Esophagus muscularis mucosa (tissue), 4 donors: ENCODE results near the gene ACVR1. TPM values are rescaled to one million over a fixed set of nuclear protein-coding genes. Genes with fewer than 3 reads are reported as not detected.

Source experiments
- DNase-seq: peaks from one replicate; pipeline ENCODE4 v3.0.0-alpha.2; 2017; ENCODE audit errors: extremely low spot score
- H3K27ac ChIP-seq, 4 donors: fragments of 200-600 bp; sonication (generic); replicated peaks in 1 of 4; 1 replicate in 3 of 4; 2 replicates in 1 of 4; pipeline ENCODE4 v1.5.1; 2016 to 2019; ENCODE audit warnings: mild to moderate bottlenecking in 1 of 4
- H3K27me3 ChIP-seq, 4 donors: fragments of 200-600 bp; sonication (generic); one replicate each; pipeline versions ENCODE4 v1.5.1 to v1.6.0; 2016 to 2019
- H3K36me3 ChIP-seq, 4 donors: fragments of 200-600 bp; sonication (generic); one replicate each; pipeline ENCODE4 v1.5.1; 2016 to 2019
- H3K4me1 ChIP-seq, 4 donors: fragments of 200-600 bp; sonication (generic); one replicate each; pipeline ENCODE4 v1.5.1; 2016 to 2019
- H3K4me3 ChIP-seq, 4 donors: fragments of 200-600 bp; sonication (generic); 1 replicate in 2 of 4; 2 replicates in 2 of 4; pipeline ENCODE4 v1.5.1; 2016 to 2019; ENCODE audit warnings: mild to moderate bottlenecking in 4 of 4, moderate library complexity in 1 of 4
- H3K9me3 ChIP-seq, 4 donors: fragments of 200-600 bp; sonication (generic); 1 replicate in 3 of 4; 2 replicates in 1 of 4; pipeline ENCODE4 v1.5.1; 2016 to 2019
- EP300 ChIP-seq: sonication (generic); formaldehyde crosslinking; IDR thresholded peaks from one replicate; pipeline ENCODE4 v1.6.1; 2017; ENCODE audit warnings: antibody characterized with exemption
- POLR2A ChIP-seq: fragments of 450-650 bp; IDR thresholded peaks from one replicate; pipeline ENCODE4 v1.6.1; 2017; ENCODE audit warnings: antibody characterized with exemption, moderate library complexity, mild to moderate bottlenecking, low read depth
- POLR2AphosphoS5 ChIP-seq, 2 donors: sonication (generic); formaldehyde crosslinking; IDR thresholded peaks; one replicate each; pipeline ENCODE4 v1.6.1; 2017; ENCODE audit warnings: antibody characterized with exemption in 2 of 2
- WGBS: methylation state at CpG from one replicate; pipeline ENCODE4 v1.1.5; 2018; 5-methylcytosine and 5-hydroxymethylcytosine counted together
- intact Hi-C: fragments of 100-400 bp; cut with DNase I; formaldehyde crosslinking; loops from one replicate; pipeline ENCODE4 v1.15.1; 2023
- total RNA-seq, 4 donors: library from RNA; depleted of rRNA; stranded (reverse); fragments of >200 nt; gene quantifications; one replicate each; pipeline versions ENCODE4 v1.1.0 to v1.2.1, GENCODE V29; 2016
- TF ChIP-seq, protein P1 (sequence below), 3 experiments: fragments of 200-600 bp in 2 of 3; fragments of 450-650 bp in 1 of 3; sonication (generic) in 2 of 3; IDR thresholded peaks; one replicate each; pipeline ENCODE4 v1.5.1; 2017 to 2019; ENCODE audit warnings: antibody characterized with exemption in 3 of 3, mild to moderate bottlenecking in 2 of 3, moderate library complexity in 1 of 3

Gene ACVR1
- total RNA-seq, 4 donors from 2014 or later, result 25.2 to 39.1 (median 32.3) TPM

DNA sequence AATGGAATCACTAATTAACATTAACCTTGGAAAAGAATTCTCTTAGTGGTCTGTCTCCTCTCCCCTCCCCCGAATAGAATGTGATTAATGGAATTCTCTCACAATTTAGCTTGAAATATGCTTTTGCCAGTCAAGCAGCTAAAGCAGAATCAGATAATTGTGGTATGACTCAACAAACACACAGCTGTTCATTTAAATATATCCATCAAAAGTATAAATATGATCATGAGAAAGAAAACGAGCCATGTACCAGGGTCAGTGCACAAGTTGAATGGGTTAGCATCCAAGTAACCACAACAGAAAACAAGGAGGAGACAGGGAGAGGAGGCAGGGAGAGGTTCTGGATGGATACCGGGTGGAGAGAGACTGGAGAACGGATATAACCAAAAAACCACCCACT lies 66.9 kb downstream of the ACVR1 start:
- H3K4me1 ChIP-seq, result peaks cover 16 to 25% (median 22%) of the 10 kb centered on the region in 4 donors
- H3K36me3 ChIP-seq, result no peaks in the 10 kb centered on the region
- no peak overlapping the region for H3K27ac ChIP-seq
- DNase-seq, result no peak
- H3K4me3 ChIP-seq, result no peak overlapping the region
- WGBS, result 65% methylated on average over 4 of the region's 4 CpGs
- TF ChIP-seq POLR2AphosphoS5 (IDR thresholded peaks at IDR 0.05) (no peak), POLR2A (no peak)
- no peaks in the 10 kb centered on the region for H3K27me3 ChIP-seq
- no peaks in the 10 kb centered on the region for H3K9me3 ChIP-seq
- intact Hi-C loops, result no loop called here

DNA sequence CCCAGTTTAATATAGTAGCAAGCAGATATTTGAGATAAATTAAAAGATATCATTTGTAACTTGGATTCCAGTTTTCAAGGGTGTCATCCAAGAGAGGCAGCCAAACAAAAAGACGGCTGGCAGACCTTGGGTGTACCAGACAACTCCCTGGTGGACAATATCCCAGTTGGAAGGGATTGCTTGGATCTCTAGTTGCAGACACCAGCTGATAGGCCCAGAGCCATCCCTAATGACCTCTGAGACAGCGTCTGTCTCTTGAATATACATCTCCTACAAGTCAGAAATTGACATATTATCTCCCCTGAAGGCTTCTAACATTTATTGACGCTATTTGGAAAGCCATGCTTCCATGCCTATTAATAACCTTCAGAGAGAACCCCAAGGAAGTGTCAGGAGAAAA lies 67.7 kb downstream of the ACVR1 start:
- Histone ChIP-seq H3K27ac (no peak overlapping the region), H3K36me3 (no peaks in the 10 kb centered on the region), H3K4me3 (no peak overlapping the region), H3K4me1 (peaks cover 16 to 25% (median 22%) of the 10 kb centered on the region in 4 donors), H3K27me3 (no peaks in the 10 kb centered on the region), H3K9me3 (no peaks in the 10 kb centered on the region)
- WGBS, result 74% methylated on average over 3 of the region's 3 CpGs
- intact Hi-C loops, result no loop called here
- DNase-seq, result no peak
- TF ChIP-seq POLR2A (no peak), EP300 (no peak), POLR2AphosphoS5 (IDR thresholded peaks at IDR 0.05) (no peak)
- TF ChIP-seq, protein P1, sequence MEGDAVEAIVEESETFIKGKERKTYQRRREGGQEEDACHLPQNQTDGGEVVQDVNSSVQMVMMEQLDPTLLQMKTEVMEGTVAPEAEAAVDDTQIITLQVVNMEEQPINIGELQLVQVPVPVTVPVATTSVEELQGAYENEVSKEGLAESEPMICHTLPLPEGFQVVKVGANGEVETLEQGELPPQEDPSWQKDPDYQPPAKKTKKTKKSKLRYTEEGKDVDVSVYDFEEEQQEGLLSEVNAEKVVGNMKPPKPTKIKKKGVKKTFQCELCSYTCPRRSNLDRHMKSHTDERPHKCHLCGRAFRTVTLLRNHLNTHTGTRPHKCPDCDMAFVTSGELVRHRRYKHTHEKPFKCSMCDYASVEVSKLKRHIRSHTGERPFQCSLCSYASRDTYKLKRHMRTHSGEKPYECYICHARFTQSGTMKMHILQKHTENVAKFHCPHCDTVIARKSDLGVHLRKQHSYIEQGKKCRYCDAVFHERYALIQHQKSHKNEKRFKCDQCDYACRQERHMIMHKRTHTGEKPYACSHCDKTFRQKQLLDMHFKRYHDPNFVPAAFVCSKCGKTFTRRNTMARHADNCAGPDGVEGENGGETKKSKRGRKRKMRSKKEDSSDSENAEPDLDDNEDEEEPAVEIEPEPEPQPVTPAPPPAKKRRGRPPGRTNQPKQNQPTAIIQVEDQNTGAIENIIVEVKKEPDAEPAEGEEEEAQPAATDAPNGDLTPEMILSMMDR (IDR thresholded peaks at IDR 0.05), result no peak

DNA sequence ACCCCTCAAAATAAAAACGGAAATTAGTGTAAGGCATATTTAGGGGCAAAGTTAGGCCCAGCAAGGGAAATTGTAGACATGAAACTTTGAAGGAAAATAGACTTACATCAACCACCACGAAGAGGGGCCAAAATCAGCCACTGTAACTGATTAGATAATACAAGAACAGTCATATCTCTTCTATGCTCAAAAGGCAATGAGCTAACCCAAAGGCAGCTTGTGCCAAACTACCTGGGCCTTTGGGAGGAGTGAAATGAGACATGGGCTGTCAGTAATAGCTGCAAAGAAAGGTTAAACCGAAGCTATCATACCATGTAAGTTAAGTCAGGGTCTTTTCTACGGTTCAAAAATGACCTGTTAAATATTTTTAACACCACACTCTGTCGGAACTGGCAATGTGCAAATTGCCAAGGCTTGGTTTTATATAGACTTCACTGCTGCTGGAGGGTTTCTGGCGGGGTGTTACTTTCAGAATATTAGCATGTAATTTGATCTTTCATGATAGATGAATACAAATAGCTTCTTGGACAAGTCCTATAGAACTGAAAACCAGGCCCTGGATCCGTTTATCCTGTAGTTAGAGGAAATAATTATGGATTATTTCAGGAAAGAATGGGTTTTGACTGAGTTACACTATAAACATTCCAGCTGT lies 69.6 kb downstream of the ACVR1 start:
- Histone ChIP-seq H3K4me3 (no peak overlapping the region), H3K27me3 (no peaks in the 10 kb centered on the region), H3K36me3 (no peaks in the 10 kb centered on the region), H3K9me3 (no peaks in the 10 kb centered on the region), H3K27ac (no peak overlapping the region), H3K4me1 (peaks cover 16 to 25% (median 22%) of the 10 kb centered on the region in 4 donors)
- TF ChIP-seq POLR2AphosphoS5 (IDR thresholded peaks at IDR 0.05) (no peak), POLR2A (no peak)
- intact Hi-C loops, result no loop called here
- 82% methylated on average over 7 of the region's 7 CpGs for WGBS
- no peak for DNase-seq

DNA sequence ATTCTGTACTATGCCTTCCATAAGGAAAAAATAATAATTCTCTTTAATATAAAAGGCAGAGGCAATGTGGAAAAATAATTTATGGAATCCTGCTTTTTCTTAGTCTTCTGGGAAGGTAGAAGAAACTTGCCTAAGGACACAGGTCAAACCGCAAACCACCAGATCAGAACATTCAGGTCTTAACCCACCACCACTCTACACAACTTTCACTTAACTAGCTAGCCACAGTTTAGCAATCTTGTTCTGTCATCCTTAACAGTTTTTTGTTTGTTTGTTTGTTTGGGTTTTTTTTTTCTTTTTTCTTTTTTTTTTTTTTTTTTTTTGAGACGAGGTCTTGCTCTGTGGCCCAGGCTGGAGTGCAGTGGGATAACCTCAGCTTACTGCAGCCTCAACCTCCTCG lies 70.6 kb downstream of the ACVR1 start:
- peaks cover 16 to 24% (median 22%) of the 10 kb centered on the region in 4 donors for H3K4me1 ChIP-seq
- no peak for DNase-seq
- TF ChIP-seq POLR2A (no peak), POLR2AphosphoS5 (IDR thresholded peaks at IDR 0.05) (no peak), EP300 (no peak)
- TF ChIP-seq, protein P1 (IDR thresholded peaks at IDR 0.05), result no peak
- H3K27ac ChIP-seq, result no peak overlapping the region
- H3K9me3 ChIP-seq, result no peaks in the 10 kb centered on the region
- intact Hi-C loops, result no loop called here
- H3K4me3 ChIP-seq, result no peak overlapping the region
- H3K36me3 ChIP-seq, result no peaks in the 10 kb centered on the region
- no peaks in the 10 kb centered on the region for H3K27me3 ChIP-seq
- 93% methylated on average over 3 of the region's 3 CpGs for WGBS

DNA sequence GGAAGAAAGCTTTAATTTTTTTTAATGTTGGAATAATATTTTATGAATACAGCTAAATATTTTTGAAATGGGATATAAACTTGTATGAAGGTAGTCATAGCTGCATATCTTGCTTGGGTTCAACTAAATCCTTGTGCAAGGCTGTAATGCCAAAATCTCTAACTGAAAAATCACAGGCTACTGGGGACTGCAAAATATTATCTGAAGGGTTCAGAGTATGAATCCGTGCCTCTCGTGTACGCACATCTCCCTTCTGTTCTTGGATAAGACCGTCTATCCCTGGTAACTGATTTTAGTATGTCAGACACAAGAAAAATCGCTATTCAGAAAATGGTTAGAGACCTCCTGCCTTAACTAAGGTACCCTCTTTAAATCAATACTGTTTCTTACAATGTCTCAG lies 71.8 kb downstream of the ACVR1 start:
- Histone ChIP-seq H3K27me3 (no peaks in the 10 kb centered on the region), H3K9me3 (no peaks in the 10 kb centered on the region), H3K4me1 (peaks cover 5 to 17% (median 11%) of the 10 kb centered on the region in 4 donors), H3K27ac (no peak overlapping the region), H3K4me3 (no peak overlapping the region), H3K36me3 (no peaks in the 10 kb centered on the region)
- 93% methylated on average over 5 of the region's 5 CpGs for WGBS
- TF ChIP-seq, protein P1 (IDR thresholded peaks at IDR 0.05), result no peak
- intact Hi-C loops, result no loop called here
- no peak for DNase-seq

DNA sequence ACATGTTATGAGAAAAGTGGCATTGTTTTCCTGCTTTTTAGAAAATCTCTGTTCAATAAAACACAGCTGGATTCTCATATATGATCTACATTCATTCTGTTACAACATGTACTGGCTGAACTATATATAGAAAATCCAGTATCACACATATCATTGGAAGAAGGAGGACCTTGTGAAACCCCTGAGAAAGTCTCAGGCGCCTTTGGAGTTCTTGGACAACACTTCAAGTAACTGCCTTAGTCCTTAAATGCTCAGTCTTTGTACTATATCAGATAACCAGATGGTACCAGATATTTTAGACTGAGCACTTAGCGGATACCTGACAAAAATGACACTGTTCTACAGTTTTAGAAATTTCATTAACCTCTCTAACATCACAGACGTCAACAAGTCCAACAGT lies 72.2 kb downstream of the ACVR1 start:
- Histone ChIP-seq H3K27ac (no peak overlapping the region), H3K4me3 (no peak overlapping the region), H3K4me1 (peaks cover 5 to 14% (median 7%) of the 10 kb centered on the region in 4 donors), H3K36me3 (peaks cover 0 to 4% (median 1%) of the 10 kb centered on the region in 4 donors), H3K27me3 (no peaks in the 10 kb centered on the region), H3K9me3 (no peaks in the 10 kb centered on the region)
- 91% methylated on average over 3 of the region's 3 CpGs for WGBS
- DNase-seq, result no peak
- intact Hi-C loops, result no loop called here
- TF ChIP-seq POLR2AphosphoS5 (IDR thresholded peaks at IDR 0.05) (no peak), EP300 (no peak), POLR2A (no peak)
- TF ChIP-seq, protein P1 (IDR thresholded peaks at IDR 0.05), result no peak
